ENCODE data around the gene PLEKHM2. TPM values are rescaled to one million over a fixed set of nuclear protein-coding genes. Genes with fewer than 3 reads are reported as not detected.

The PLEKHM2 gene
- total and polyA plus RNA-seq, 2 of the 4 experiments (the other 2 are of a cell fraction): 24.7 to 48.0 TPM

- Histone ChIP-seq H3K18ac (ENCODE audit: low read depth, low read length) (no peak overlapping the region), H3K36me3 (ENCODE audit: control insufficient read depth, insufficient read depth, low read length) (peaks cover 4% of the 10 kb centered on the region; the same call in 1 of the 2 replicates), H3K4ac (ENCODE audit: low read depth, low read length) (no peak overlapping the region; the same call in 1 of the 2 replicates), H2AFZ (replicated peaks; ENCODE audit: low read length, poor library complexity) (no peak overlapping the region), H4K5ac (ENCODE audit: low read depth, low read length) (no peak overlapping the region), H3K9me3 (ENCODE audit: control insufficient read depth, insufficient read depth, low read length) (no peaks in the 10 kb centered on the region), H3K4me1 (ENCODE audit: control insufficient read depth, insufficient read depth, low read length) (peaks cover 14% of the 10 kb centered on the region; the same call in 1 of the 2 replicates), H4K8ac (ENCODE audit: low read depth in 2 of 2, low read length in 2 of 2) (no peak overlapping the region), H3K23ac (ENCODE audit: low read depth, low read length) (no peak overlapping the region), H3K4me3 (ENCODE audit: insufficient read depth, low read depth, low read length) (no peak overlapping the region), H2AK5ac (ENCODE audit: low read depth, low read length) (no peak overlapping the region), H3K27ac (ENCODE audit: insufficient read depth, low read length) (no peak overlapping the region), H4K20me1 (ENCODE audit: insufficient read depth, low read length) (peaks cover 37% of the 10 kb centered on the region), H3K56ac (ENCODE audit: extremely low read depth, insufficient read depth, low read length) (no peak overlapping the region), H2BK5ac (ENCODE audit: low read depth, low read length, poor library complexity, severe bottlenecking) (no peak overlapping the region), H3K4me2 (ENCODE audit: low read depth, low read length) (no peak overlapping the region), H3K9ac (ENCODE audit: low read depth, low read length) (no peak overlapping the region), H2AK9ac (replicated peaks; ENCODE audit: low read depth, low read length, poor library complexity) (no peak overlapping the region), H3K79me1 (ENCODE audit: low read depth in 1 of 2, low read length in 2 of 2) (peaks cover 52 to 76% of the 10 kb centered on the region in 2 experiments), H2BK20ac (ENCODE audit: low read depth, low read length) (no peak overlapping the region), H2BK120ac (ENCODE audit: low read depth, low read length) (no peak overlapping the region), H3K9me1 (ENCODE audit: insufficient read depth, low read length) (peaks cover 14% of the 10 kb centered on the region), H2BK15ac (ENCODE audit: low read depth, low read length) (no peak overlapping the region), H3K14ac (replicated peaks; ENCODE audit: low read depth, low read length) (no peak overlapping the region), H4K91ac (ENCODE audit: insufficient read depth, low read depth, low read length) (no peak overlapping the region), H3K27me3 (ENCODE audit: control insufficient read depth, insufficient read depth, low read length) (no peaks in the 10 kb centered on the region)
- no peak for TF ChIP-seq CEBPB (IDR thresholded peaks at IDR 0.05; ENCODE audit: low read depth, low read length)
- WGBS, 2 experiments (ENCODE audit: extremely low coverage in 2 of 2, insufficient read length in 1 of 2): no CpG with 5 or more reads among the region's 7 CpGs
- ATAC-seq (ENCODE audit: low read depth) (no peak), DNase-seq (no peak)
- ChIA-PET POLR2A (ENCODE audit: unreplicated experiment) (interaction anchor here (0.6 kb wide), 1 partner anchor 50 kb away, joined by 4 read pairs; no protein-coding TSS in a partner anchor), CTCF (no interaction called here)
- in situ Hi-C loops (cut with MboI; ENCODE audit: low sequenced_read_pairs): no loop called here
- intact Hi-C loops (cut with micrococcal nuclease): no loop called here
- BruUV-seq (replicated peaks): no TSS peak
- dilution Hi-C loops (cut with HindIII; ENCODE audit: low sequenced_read_pairs, unreplicated experiment): no loop called here
Measured at GRCh38 chr1:15706751-15707150, 22.6 kb downstream of the PLEKHM2 start.

Measured in IMR-90 (cell line).